Stimulated activated CD8-positive, alpha-beta memory T cell treated with anti-CD3 and anti-CD28 coated beads, Interleukin-12 subunit alpha, Interleukin-12 subunit beta, amount 100 ng/mL, for 24 hours (primary cell): ENCODE measurements around the gene CHD9.
"Not testable (repeated sequence)": the region's sequence is repeated elsewhere in the genome, so short reads cannot be mapped to it uniquely, and the experiment has no call there.

Experiments
- DNase-seq: peaks from one replicate; pipeline ENCODE4 v3.0.0-alpha.2; 2020; ENCODE audit errors: extremely low read depth

The CHD9 gene

GRCh38 chr16:53075461-53075860 lies 20.7 kb downstream of the CHD9 start:
- DNase-seq: not testable (repeated sequence)

GRCh38 chr16:53078247-53078646 lies 23.5 kb downstream of the CHD9 start:
- DNase-seq: no peak

- no peak for DNase-seq
Observed at GRCh38 chr16:53078765-53079485, 24.1 kb downstream of the CHD9 start.

GRCh38 chr16:53080345-53081031 lies 25.7 kb downstream of the CHD9 start:
- no peak for DNase-seq

- DNase-seq: no peak
Observed at GRCh38 chr16:53081032-53081424, 26.2 kb downstream of the CHD9 start.

- no peak for DNase-seq
Observed at GRCh38 chr16:53081686-53082407, 27.1 kb downstream of the CHD9 start.

GRCh38 chr16:53082509-53082908 lies 27.7 kb downstream of the CHD9 start:
- DNase-seq: no peak

- DNase-seq: no peak
Observed at GRCh38 chr16:53083119-53083518, 28.3 kb downstream of the CHD9 start.

- no peak for DNase-seq
Observed at GRCh38 chr16:53084141-53084541, 29.4 kb downstream of the CHD9 start.

- no peak for DNase-seq
Observed at GRCh38 chr16:53084746-53085334, 30.0 kb downstream of the CHD9 start.

GRCh38 chr16:53085369-53085843 lies 30.6 kb downstream of the CHD9 start:
- no peak for DNase-seq

- DNase-seq: no peak
Observed at GRCh38 chr16:53085931-53086421, 31.2 kb downstream of the CHD9 start.

GRCh38 chr16:53087101-53087500 lies 32.3 kb downstream of the CHD9 start:
- no peak for DNase-seq

GRCh38 chr16:53089434-53090285 lies 34.9 kb downstream of the CHD9 start:
- no peak for DNase-seq

- DNase-seq: no peak
Observed at GRCh38 chr16:53090286-53090590, 35.4 kb downstream of the CHD9 start.

- DNase-seq: no peak
Observed at GRCh38 chr16:53090591-53091411, 36.0 kb downstream of the CHD9 start.

GRCh38 chr16:53091466-53092211 lies 36.8 kb downstream of the CHD9 start:
- no peak for DNase-seq

GRCh38 chr16:53092284-53092683 lies 37.5 kb downstream of the CHD9 start:
- DNase-seq: no peak

GRCh38 chr16:53093162-53093744 lies 38.5 kb downstream of the CHD9 start:
- no peak for DNase-seq
